Measurements from ENCODE around the gene ATP9B. TPM values are rescaled to one million over a fixed set of nuclear protein-coding genes. Genes with fewer than 3 reads are reported as not detected.
"Not testable (repeated sequence)": the region's sequence is repeated elsewhere in the genome, so short reads cannot be mapped to it uniquely, and the experiment has no call there.

Gene ATP9B
- total RNA-seq, 1 experiment from 2014 or later: 17.9 TPM

DNA sequence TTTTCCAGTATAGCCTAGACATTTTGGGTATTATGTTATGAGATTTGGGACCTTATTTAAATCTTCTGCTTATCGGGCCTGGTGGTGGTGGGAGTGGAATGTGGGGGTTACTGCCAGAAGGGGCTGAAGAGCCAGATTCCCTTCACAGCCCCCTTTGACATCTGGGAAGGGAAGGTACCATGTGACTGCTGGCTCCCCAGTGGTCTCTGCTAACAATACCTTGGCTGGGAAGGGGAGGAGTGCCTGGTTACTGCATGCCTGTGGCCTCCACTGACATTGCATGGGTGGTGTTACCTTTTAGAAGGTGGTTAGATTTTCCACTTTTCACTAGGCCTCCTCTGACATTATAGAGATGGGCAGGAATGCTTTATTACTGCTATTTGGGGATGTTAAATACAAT, 8.0 kb downstream of the ATP9B start:
- H3K27me3 ChIP-seq (replicated peaks; ENCODE audit: insufficient read depth, low read depth, low read length, poor library complexity): no peaks in the 10 kb centered on the region
- H3K4me3 ChIP-seq (ENCODE audit: low read depth, low read length, poor library complexity, severe bottlenecking): no peak overlapping the region
- intact Hi-C loops (cut with micrococcal nuclease; ENCODE audit: unreplicated experiment): no loop called here
- no peak for DNase-seq (ENCODE audit: low spot score)
- no peaks in the 10 kb centered on the region for H3K36me3 ChIP-seq (ENCODE audit: insufficient read depth, low read length, poor library complexity, severe bottlenecking)
- no peak overlapping the region for H3K27ac ChIP-seq (ENCODE audit: low read depth, low read length, poor library complexity, severe bottlenecking)
- H3K9me3 ChIP-seq (ENCODE audit: low read depth, low read length, poor library complexity, severe bottlenecking): no peaks in the 10 kb centered on the region
- no TSS peak for BruUV-seq (replicated peaks)
- ChIA-PET CTCF (no interaction called here), POLR2A (ENCODE audit: low non-redundant PET) (no interaction called here)
- H3K4me1 ChIP-seq (ENCODE audit: insufficient read depth, low read length, poor library complexity, severe bottlenecking): no peaks in the 10 kb centered on the region
- TF ChIP-seq, protein P1, sequence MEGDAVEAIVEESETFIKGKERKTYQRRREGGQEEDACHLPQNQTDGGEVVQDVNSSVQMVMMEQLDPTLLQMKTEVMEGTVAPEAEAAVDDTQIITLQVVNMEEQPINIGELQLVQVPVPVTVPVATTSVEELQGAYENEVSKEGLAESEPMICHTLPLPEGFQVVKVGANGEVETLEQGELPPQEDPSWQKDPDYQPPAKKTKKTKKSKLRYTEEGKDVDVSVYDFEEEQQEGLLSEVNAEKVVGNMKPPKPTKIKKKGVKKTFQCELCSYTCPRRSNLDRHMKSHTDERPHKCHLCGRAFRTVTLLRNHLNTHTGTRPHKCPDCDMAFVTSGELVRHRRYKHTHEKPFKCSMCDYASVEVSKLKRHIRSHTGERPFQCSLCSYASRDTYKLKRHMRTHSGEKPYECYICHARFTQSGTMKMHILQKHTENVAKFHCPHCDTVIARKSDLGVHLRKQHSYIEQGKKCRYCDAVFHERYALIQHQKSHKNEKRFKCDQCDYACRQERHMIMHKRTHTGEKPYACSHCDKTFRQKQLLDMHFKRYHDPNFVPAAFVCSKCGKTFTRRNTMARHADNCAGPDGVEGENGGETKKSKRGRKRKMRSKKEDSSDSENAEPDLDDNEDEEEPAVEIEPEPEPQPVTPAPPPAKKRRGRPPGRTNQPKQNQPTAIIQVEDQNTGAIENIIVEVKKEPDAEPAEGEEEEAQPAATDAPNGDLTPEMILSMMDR (conservative IDR thresholded peaks at IDR 0.05; ENCODE audit: low read depth, low read length): no peak
- TF ChIP-seq EZH2 (IDR thresholded peaks at IDR 0.05; ENCODE audit: borderline replicate concordance, low read depth, low read length, poor library complexity, severe bottlenecking): no peak

- POLR2A ChIA-PET (ENCODE audit: low non-redundant PET); DNase-seq (ENCODE audit: low spot score); BruUV-seq (replicated peaks); H3K4me3 ChIP-seq (ENCODE audit: low read depth, low read length, poor library complexity, severe bottlenecking); CTCF ChIA-PET; H3K36me3 ChIP-seq (ENCODE audit: insufficient read depth, low read length, poor library complexity, severe bottlenecking); H3K9me3 ChIP-seq (ENCODE audit: low read depth, low read length, poor library complexity, severe bottlenecking); H3K27me3 ChIP-seq (replicated peaks; ENCODE audit: insufficient read depth, low read depth, low read length, poor library complexity); H3K4me1 ChIP-seq (ENCODE audit: insufficient read depth, low read length, poor library complexity, severe bottlenecking); H3K27ac ChIP-seq (ENCODE audit: low read depth, low read length, poor library complexity, severe bottlenecking); intact Hi-C loops (cut with micrococcal nuclease; ENCODE audit: unreplicated experiment): not testable (repeated sequence)
Observed at GRCh38 chr18:79078791-79079190, 9.6 kb downstream of the ATP9B start.

DNA sequence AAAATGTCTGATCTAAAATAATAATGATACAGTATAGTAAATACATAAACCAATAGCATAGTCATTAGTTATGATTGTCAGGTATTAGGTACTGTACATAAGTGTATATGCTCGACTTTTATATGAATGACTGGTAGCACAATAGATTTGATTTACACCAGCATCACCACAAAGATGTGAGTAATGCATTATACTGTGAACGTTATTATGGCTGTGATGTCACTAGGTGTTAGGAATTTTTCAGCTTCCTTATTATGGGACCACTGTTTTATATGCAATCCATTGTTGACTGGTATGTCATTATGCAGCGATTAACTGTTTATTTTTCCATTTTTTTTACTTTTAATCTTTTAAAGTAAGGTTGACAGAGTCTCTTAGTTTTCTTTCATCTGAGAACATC, 23.7 kb downstream of the ATP9B start:
- H3K27me3 ChIP-seq (replicated peaks; ENCODE audit: insufficient read depth, low read depth, low read length, poor library complexity): no peaks in the 10 kb centered on the region
- no TSS peak for BruUV-seq (replicated peaks)
- ChIA-PET POLR2A (ENCODE audit: low non-redundant PET) (no interaction called here), CTCF (no interaction called here)
- H3K36me3 ChIP-seq (ENCODE audit: insufficient read depth, low read length, poor library complexity, severe bottlenecking): no peaks in the 10 kb centered on the region
- TF ChIP-seq, protein P1 (conservative IDR thresholded peaks at IDR 0.05; ENCODE audit: low read depth, low read length): no peak
- no peak for TF ChIP-seq EZH2 (IDR thresholded peaks at IDR 0.05; ENCODE audit: borderline replicate concordance, low read depth, low read length, poor library complexity, severe bottlenecking)
- no peaks in the 10 kb centered on the region for H3K9me3 ChIP-seq (ENCODE audit: low read depth, low read length, poor library complexity, severe bottlenecking)
- no peak for DNase-seq (ENCODE audit: low spot score)
- H3K4me1 ChIP-seq (ENCODE audit: insufficient read depth, low read length, poor library complexity, severe bottlenecking): no peaks in the 10 kb centered on the region
- no peak overlapping the region for H3K27ac ChIP-seq (ENCODE audit: low read depth, low read length, poor library complexity, severe bottlenecking)
- intact Hi-C loops (cut with micrococcal nuclease; ENCODE audit: unreplicated experiment): no loop called here
- no peak overlapping the region for H3K4me3 ChIP-seq (ENCODE audit: low read depth, low read length, poor library complexity, severe bottlenecking)

GRCh38 chr18:79093986-79094385, 24.8 kb downstream of the ATP9B start:
- Histone ChIP-seq H3K27me3 (replicated peaks; ENCODE audit: insufficient read depth, low read depth, low read length, poor library complexity) (no peaks in the 10 kb centered on the region), H3K36me3 (ENCODE audit: insufficient read depth, low read length, poor library complexity, severe bottlenecking) (no peaks in the 10 kb centered on the region), H3K27ac (ENCODE audit: low read depth, low read length, poor library complexity, severe bottlenecking) (no peak overlapping the region), H3K4me1 (ENCODE audit: insufficient read depth, low read length, poor library complexity, severe bottlenecking) (no peaks in the 10 kb centered on the region), H3K9me3 (ENCODE audit: low read depth, low read length, poor library complexity, severe bottlenecking) (no peaks in the 10 kb centered on the region), H3K4me3 (ENCODE audit: low read depth, low read length, poor library complexity, severe bottlenecking) (no peak overlapping the region)
- TF ChIP-seq EZH2 (IDR thresholded peaks at IDR 0.05; ENCODE audit: borderline replicate concordance, low read depth, low read length, poor library complexity, severe bottlenecking): no peak
- TF ChIP-seq, protein P1 (conservative IDR thresholded peaks at IDR 0.05; ENCODE audit: low read depth, low read length): no peak
- CTCF ChIA-PET: no interaction called here
- POLR2A ChIA-PET (ENCODE audit: low non-redundant PET): no interaction called here
- intact Hi-C loops (cut with micrococcal nuclease; ENCODE audit: unreplicated experiment): no loop called here
- no TSS peak for BruUV-seq (replicated peaks)
- no peak for DNase-seq (ENCODE audit: low spot score)

Data from A673 (cell line).